K562 (cell line): ENCODE results near the gene KANK2. TPM values are rescaled to one million over a fixed set of nuclear protein-coding genes. Genes with fewer than 3 reads are reported as not detected.

Experiments used
- ATAC-seq: fragments of 200-7000 bp; cut with Tn5 transposase; 3 replicates; pipeline ENCODE4 v1.9.1; 2020; ENCODE audit warnings: moderate library complexity
- BruUV-seq: library from RNA; stranded (reverse); fragments of 400-500 nt; replicated peaks from 2 replicates; lab custom pipeline; 2021; lab: Mats Ljungman, UMichigan
- CTCF ChIA-PET: fragments of 300-600 bp; formaldehyde crosslinking; extraction: SDS; loops from one replicate; lab custom pipeline; 2021; ENCODE audit warnings: low intra/inter-chr PET ratio; lab: Yijun Ruan, JAX
- POLR2A ChIA-PET: fragments of 300-600, 350-650 bp; sonication (Branson Sonifier 250); formaldehyde crosslinking; extraction: SDS; loops from one replicate; lab custom pipeline; 2021; ENCODE audit warnings: antibody characterized with exemption, inconsistent platforms; lab: Yijun Ruan, JAX
- DNase-seq, 4 experiments: peaks; one replicate each; pipeline versions ENCODE4 v3.0.0 to v3.0.0-alpha.2; 2011 to 2018; ENCODE audit warnings: low spot score in 3 of 4, mixed read lengths in 3 of 4; ENCODE audit errors: extremely low read depth in 1 of 4
- FAIRE-seq: peaks from 2 replicates; lab custom pipeline; 2011; peaks lifted over from hg19 to GRCh38; lab: Jason Lieb, UNC
- H2AFZ ChIP-seq: 2 replicates; pipeline ENCODE4 v1.6.0; 2011; ENCODE audit warnings: low read depth, low read length, control low read depth, inconsistent platforms
- H3K27ac ChIP-seq: fragments of 200-600 bp; 3 replicates; pipeline ENCODE4 v1.8.0; 2011; ENCODE audit warnings: low read depth, mild to moderate bottlenecking, control low read depth, inconsistent platforms, low read length, moderate library complexity, mixed read lengths; ENCODE audit errors: extremely low read depth
- H3K27me3 ChIP-seq, 2 experiments: fragments of 300-600 bp in 1 of 2; 2 replicates in 1 of 2; 3 replicates in 1 of 2; pipeline versions ENCODE4 v1.6.0 to v1.8.0; 2011; ENCODE audit warnings: inconsistent platforms in 2 of 2, low read length in 2 of 2, mild to moderate bottlenecking in 1 of 2, mixed read lengths in 1 of 2, moderate library complexity in 1 of 2; ENCODE audit not compliant: control insufficient read depth in 2 of 2, insufficient read depth in 2 of 2
- H3K36me3 ChIP-seq: fragments of 300-600 bp; 3 replicates; pipeline ENCODE4 v1.8.0; 2011; ENCODE audit warnings: mild to moderate bottlenecking, low read length, inconsistent platforms; ENCODE audit not compliant: control insufficient read depth, insufficient read depth
- H3K4me1 ChIP-seq, 2 experiments: fragments of 200-600 bp in 1 of 2; replicated peaks in 1 of 2; 2 replicates in 1 of 2; 3 replicates in 1 of 2; pipeline versions ENCODE4 v1.5.1 to v1.8.0; 2011; ENCODE audit warnings: inconsistent platforms in 2 of 2, low read length in 2 of 2, mild to moderate bottlenecking in 1 of 2, mixed read lengths in 1 of 2, moderate library complexity in 1 of 2; ENCODE audit not compliant: control insufficient read depth in 2 of 2, insufficient read depth in 2 of 2
- H3K4me2 ChIP-seq: 2 replicates; pipeline ENCODE4 v1.6.1; 2011; ENCODE audit warnings: low read length, control low read depth, inconsistent platforms, mixed read lengths; ENCODE audit not compliant: insufficient read depth
- H3K4me3 ChIP-seq: fragments of 200-600 bp; sonication (generic), shearing (Covaris generic); 2 replicates; pipeline ENCODE4 v1.5.1; 2016; ENCODE audit warnings: control low read depth, inconsistent platforms
- H3K79me2 ChIP-seq: fragments of 200-600 bp; 3 replicates; pipeline ENCODE4 v1.8.0; 2011; ENCODE audit warnings: low read length, inconsistent platforms; ENCODE audit not compliant: control insufficient read depth, insufficient read depth
- H3K9ac ChIP-seq, 2 experiments: 2 replicates each; pipeline versions ENCODE4 v1.6.0 to v1.6.1; 2011; ENCODE audit warnings: low read depth in 2 of 2, low read length in 2 of 2, control low read depth in 1 of 2, inconsistent platforms in 1 of 2, mild to moderate bottlenecking in 1 of 2, mixed read lengths in 1 of 2; ENCODE audit not compliant: insufficient read depth in 1 of 2
- H3K9me1 ChIP-seq: one replicate; pipeline ENCODE4 v1.6.0; 2011; ENCODE audit warnings: inconsistent platforms, mild to moderate bottlenecking, low read length, moderate library complexity; ENCODE audit not compliant: control insufficient read depth, insufficient read depth
- H3K9me3 ChIP-seq: replicated peaks from 2 replicates; pipeline ENCODE4 v1.5.1; 2011; ENCODE audit warnings: low read depth, low read length, inconsistent platforms; ENCODE audit not compliant: control insufficient read depth, insufficient read depth
- H4K20me1 ChIP-seq: replicated peaks from 2 replicates; pipeline ENCODE4 v1.6.1; 2011; ENCODE audit warnings: low read length, inconsistent platforms, mixed read lengths; ENCODE audit not compliant: control insufficient read depth, insufficient read depth
- BRF2 ChIP-seq: IDR thresholded peaks from 3 replicates; pipeline ENCODE4 v1.6.1; 2011; ENCODE audit warnings: borderline replicate concordance, mild to moderate bottlenecking; ENCODE audit not compliant: insufficient read length, insufficient read depth
- FUS ChIP-seq: fragments of 200-400 bp; formaldehyde crosslinking; optimal IDR thresholded peaks from 2 replicates; pipeline ENCODE3; 2017; ENCODE audit warnings: low read depth, low read length
- KLF16 ChIP-seq: IDR thresholded peaks from 2 replicates; pipeline ENCODE4 v1.6.1; 2016; ENCODE audit warnings: antibody characterized with exemption
- NONO ChIP-seq, 2 experiments: fragments of 200-400 bp in 1 of 2; fragments of 450-650 bp in 1 of 2; formaldehyde crosslinking in 1 of 2; IDR thresholded peaks; 2 replicates each; pipeline ENCODE4 v1.6.1; 2017; ENCODE audit warnings: low read depth in 2 of 2, mild to moderate bottlenecking in 2 of 2, moderate library complexity in 2 of 2, low read length in 1 of 2
- POLR2A ChIP-seq: fragments of 450-650 bp; conservative IDR thresholded peaks from 2 replicates; pipeline ENCODE4 v1.6.1; 2016
- POLR2H ChIP-seq: IDR thresholded peaks from 2 replicates; pipeline ENCODE4 v1.6.1; 2016; ENCODE audit warnings: missing genetic modification characterization, low read depth, mild to moderate bottlenecking, control low read depth, missing compliant biosample characterization, moderate library complexity
- RAD21 ChIP-seq, 2 experiments: fragments of 250-450 bp in 1 of 2; fragments of 450-650 bp in 1 of 2; sonication (Bioruptor Pico) in 1 of 2; formaldehyde crosslinking in 1 of 2; IDR thresholded peaks in 1 of 2; conservative IDR thresholded peaks in 1 of 2; 2 replicates each; pipeline versions ENCODE4 v1.4.0 to v1.8.0; 2020 to 2022; ENCODE audit warnings: mild to moderate bottlenecking in 2 of 2, moderate library complexity in 1 of 2
- SMARCA4 ChIP-seq: fragments of 450-650 bp; IDR thresholded peaks from 2 replicates; pipeline ENCODE4 v1.6.1; 2016
- TEAD2 ChIP-seq: fragments of 450-650 bp; IDR thresholded peaks from 2 replicates; pipeline ENCODE4 v1.6.1; 2016; ENCODE audit warnings: missing genetic modification characterization, control low read depth, missing compliant biosample characterization
- U2AF1 ChIP-seq: fragments of 200-400 bp; formaldehyde crosslinking; optimal IDR thresholded peaks from 2 replicates; pipeline ENCODE3; 2017; ENCODE audit warnings: mild to moderate bottlenecking, low read depth, low read length, moderate library complexity
- ZNF277 ChIP-seq: fragments of 250-450 bp; sonication (Bioruptor Pico); IDR thresholded peaks from 2 replicates; pipeline ENCODE4 v1.8.0; 2022; ENCODE audit warnings: inconsistent platforms, mild to moderate bottlenecking, moderate library complexity, borderline replicate concordance
- WGBS: fragments of 100-300 bp; shearing (Covaris generic); methylation state at CpG from one replicate; pipeline ENCODE4 v1.1.6; 2016; ENCODE audit warnings: low coverage, mixed read lengths; ENCODE audit not compliant: insufficient coverage; ENCODE audit errors: missing lambda C conversion rate; 5-methylcytosine and 5-hydroxymethylcytosine counted together
- in situ Hi-C: fragments of 300-500 bp; cut with MboI; formaldehyde crosslinking; loops from 4 replicates; pipeline ENCODE4 v1.15.0; 2018; ENCODE audit warnings: inconsistent platforms, mixed read lengths
- intact Hi-C: fragments of 100-400 bp; cut with micrococcal nuclease; formaldehyde crosslinking; loops from 2 replicates; pipeline ENCODE4 v1.14.2; 2022
- polyA plus RNA-seq, 8 experiments: library from polyadenylated mRNA; depleted of rRNA in 4 of 8; stranded (reverse) in 5 of 8; unstranded in 3 of 8; fragments of >200 nt; fragmentation: Nextera tagmentation in 2 of 8; fragmentation: Illumina TruSeq in 1 of 8; extraction: Ambion mirVana in 2 of 8; extraction: Trizol in 1 of 8; gene quantifications; 2 replicates each; pipeline versions ENCODE4 v1.2.1 to v1.2.3, GENCODE V29; 2011 to 2014; ENCODE audit warnings: inconsistent platforms in 1 of 8, missing spikeins in 1 of 8
- total RNA-seq, 7 experiments: library from RNA; depleted of rRNA in 6 of 7; stranded (reverse); fragments of >200 nt in 6 of 7; fragmentation: Illumina TruSeq in 2 of 7; extraction: Trizol in 2 of 7; gene quantifications; 2 replicates each; pipeline versions ENCODE4 v1.2.1 to v1.2.3, GENCODE V29; 2011 to 2021; ENCODE audit warnings: low replicate concordance in 1 of 7
- TF ChIP-seq, protein P1 (sequence below): fragments of 250-450 bp; sonication (Bioruptor Pico); IDR thresholded peaks from 2 replicates; pipeline ENCODE4 v1.5.0; 2021; ENCODE audit warnings: mild to moderate bottlenecking, borderline replicate concordance
- TF ChIP-seq, protein P2 (sequence below): IDR thresholded peaks from 2 replicates; pipeline ENCODE4 v1.6.1; 2011; ENCODE audit not compliant: insufficient read length; ENCODE audit errors: extremely low read depth
- TF ChIP-seq, protein P3 (sequence below): fragments of 250-450 bp; sonication (Bioruptor Pico); IDR thresholded peaks from 2 replicates; pipeline ENCODE4 v1.5.0; 2022; ENCODE audit warnings: mild to moderate bottlenecking

The KANK2 gene
- total and polyA plus RNA-seq, 9 of the 15 experiments (the other 6 are each of a cell fraction or from before 2014, with no cell fraction given) = 4.4 to 47.8 (median 21.3) TPM

DNA sequence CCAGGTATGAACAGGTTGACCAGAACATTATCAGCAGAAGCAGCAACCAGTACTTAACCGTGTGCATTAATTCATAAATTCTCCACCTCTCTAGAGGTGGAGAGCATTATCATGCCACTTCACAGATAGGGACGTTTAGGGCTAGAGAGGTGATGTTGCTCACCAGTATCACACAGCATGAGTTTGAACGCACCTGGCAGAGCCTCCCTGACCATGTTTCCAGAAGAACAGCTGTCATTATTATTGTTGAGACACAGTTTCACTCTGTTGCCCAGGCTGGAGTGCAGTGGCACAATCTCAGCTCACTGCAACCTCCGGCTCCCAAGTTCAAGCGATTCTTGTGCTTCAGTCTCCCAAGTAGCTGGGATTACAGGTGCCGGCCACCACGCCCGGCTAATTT is 6.8 kb downstream of the KANK2 start:
- DNase-seq = no peak
- H4K20me1 ChIP-seq = no peaks in the 10 kb centered on the region
- H3K9me3 ChIP-seq = 0 out of 2 replicates have a peak, but pooled peaks cover 1% of the 10 kb centered on the region
- H3K4me2 ChIP-seq = no peak overlapping the region
- WGBS = 85% methylated on average over 8 of the region's 8 CpGs
- ATAC-seq = no peak
- peaks cover 10 to 49% of the 10 kb centered on the region in 2 experiments; a peak in 4 of 5 replicates for H3K4me1 ChIP-seq
- no peak overlapping the region for H3K4me3 ChIP-seq
- no peaks in the 10 kb centered on the region for H3K27me3 ChIP-seq
- no peak for FAIRE-seq
- no peak overlapping the region for H3K27ac ChIP-seq
- intact Hi-C loops (no loop called here), in situ Hi-C loops (no loop called here)
- ChIA-PET POLR2A (interaction anchor here (0.7 to 2.4 kb wide), 3 partner anchors 34 to 55 kb away, joined by 3 to 5 read pairs (median 3); no protein-coding TSS in a partner anchor), CTCF (no interaction called here)
- H2AFZ ChIP-seq = no peak overlapping the region
- BruUV-seq = no TSS peak
- peaks cover 2% of the 10 kb centered on the region for H3K9me1 ChIP-seq
- 0 out of 3 replicates have a peak, but pooled peaks cover 1% of the 10 kb centered on the region for H3K79me2 ChIP-seq
- no peak overlapping the region for H3K9ac ChIP-seq
- peaks cover 51% of the 10 kb centered on the region for H3K36me3 ChIP-seq
- TF ChIP-seq SMARCA4 = no peak
- TF ChIP-seq, protein P1, sequence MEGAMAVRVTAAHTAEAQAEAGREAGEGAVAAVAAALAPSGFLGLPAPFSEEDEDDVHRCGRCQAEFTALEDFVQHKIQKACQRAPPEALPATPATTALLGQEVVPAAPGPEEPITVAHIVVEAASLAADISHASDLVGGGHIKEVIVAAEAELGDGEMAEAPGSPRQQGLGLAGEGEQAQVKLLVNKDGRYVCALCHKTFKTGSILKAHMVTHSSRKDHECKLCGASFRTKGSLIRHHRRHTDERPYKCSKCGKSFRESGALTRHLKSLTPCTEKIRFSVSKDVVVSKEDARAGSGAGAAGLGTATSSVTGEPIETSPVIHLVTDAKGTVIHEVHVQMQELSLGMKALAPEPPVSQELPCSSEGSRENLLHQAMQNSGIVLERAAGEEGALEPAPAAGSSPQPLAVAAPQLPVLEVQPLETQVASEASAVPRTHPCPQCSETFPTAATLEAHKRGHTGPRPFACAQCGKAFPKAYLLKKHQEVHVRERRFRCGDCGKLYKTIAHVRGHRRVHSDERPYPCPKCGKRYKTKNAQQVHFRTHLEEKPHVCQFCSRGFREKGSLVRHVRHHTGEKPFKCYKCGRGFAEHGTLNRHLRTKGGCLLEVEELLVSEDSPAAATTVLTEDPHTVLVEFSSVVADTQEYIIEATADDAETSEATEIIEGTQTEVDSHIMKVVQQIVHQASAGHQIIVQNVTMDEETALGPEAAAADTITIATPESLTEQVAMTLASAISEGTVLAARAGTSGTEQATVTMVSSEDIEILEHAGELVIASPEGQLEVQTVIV = no peak
- TF ChIP-seq, protein P2, sequence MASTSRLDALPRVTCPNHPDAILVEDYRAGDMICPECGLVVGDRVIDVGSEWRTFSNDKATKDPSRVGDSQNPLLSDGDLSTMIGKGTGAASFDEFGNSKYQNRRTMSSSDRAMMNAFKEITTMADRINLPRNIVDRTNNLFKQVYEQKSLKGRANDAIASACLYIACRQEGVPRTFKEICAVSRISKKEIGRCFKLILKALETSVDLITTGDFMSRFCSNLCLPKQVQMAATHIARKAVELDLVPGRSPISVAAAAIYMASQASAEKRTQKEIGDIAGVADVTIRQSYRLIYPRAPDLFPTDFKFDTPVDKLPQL = no peak
- no peak for TF ChIP-seq RAD21 (CRISPR knock-in tag; conservative IDR thresholded peaks at IDR 0.05 in 1 of 2, IDR thresholded peaks at IDR 0.05 in 1 of 2)
- no peak for TF ChIP-seq BRF2
- TF ChIP-seq NONO (IDR thresholded peaks at IDR 0.05; ENCODE audit: low read depth in 2 of 2, low read length in 1 of 2) = no peak
- TF ChIP-seq, protein P3, sequence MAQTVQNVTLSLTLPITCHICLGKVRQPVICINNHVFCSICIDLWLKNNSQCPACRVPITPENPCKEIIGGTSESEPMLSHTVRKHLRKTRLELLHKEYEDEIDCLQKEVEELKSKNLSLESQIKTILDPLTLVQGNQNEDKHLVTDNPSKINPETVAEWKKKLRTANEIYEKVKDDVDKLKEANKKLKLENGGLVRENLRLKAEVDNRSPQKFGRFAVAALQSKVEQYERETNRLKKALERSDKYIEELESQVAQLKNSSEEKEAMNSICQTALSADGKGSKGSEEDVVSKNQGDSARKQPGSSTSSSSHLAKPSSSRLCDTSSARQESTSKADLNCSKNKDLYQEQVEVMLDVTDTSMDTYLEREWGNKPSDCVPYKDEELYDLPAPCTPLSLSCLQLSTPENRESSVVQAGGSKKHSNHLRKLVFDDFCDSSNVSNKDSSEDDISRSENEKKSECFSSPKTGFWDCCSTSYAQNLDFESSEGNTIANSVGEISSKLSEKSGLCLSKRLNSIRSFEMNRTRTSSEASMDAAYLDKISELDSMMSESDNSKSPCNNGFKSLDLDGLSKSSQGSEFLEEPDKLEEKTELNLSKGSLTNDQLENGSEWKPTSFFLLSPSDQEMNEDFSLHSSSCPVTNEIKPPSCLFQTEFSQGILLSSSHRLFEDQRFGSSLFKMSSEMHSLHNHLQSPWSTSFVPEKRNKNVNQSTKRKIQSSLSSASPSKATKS (CRISPR knock-in tag) = no peak
- no peak for TF ChIP-seq ZNF277
- TF ChIP-seq TEAD2 (tag) = no peak
- no peak for TF ChIP-seq FUS
- no peak for TF ChIP-seq POLR2A
- TF ChIP-seq POLR2H (tag) = no peak
- no peak for TF ChIP-seq KLF16
- no peak for TF ChIP-seq U2AF1
